Cerebellar nuclear complex (tissue), 1 donor: ENCODE data around the gene AP3S2.
"Not testable (repeated sequence)": the region's sequence is repeated elsewhere in the genome, so short reads cannot be mapped to it uniquely, and the experiment has no call there.

Experiments used
- DNase-seq, 2 experiments: peaks; one replicate each; lab custom pipeline; 2025; lab: John Stamatoyannopoulos, UW

Gene AP3S2

GRCh38 chr15:89864958-89865739 lies 28.6 kb downstream of the AP3S2 start:
- DNase-seq, result no peak

DNA sequence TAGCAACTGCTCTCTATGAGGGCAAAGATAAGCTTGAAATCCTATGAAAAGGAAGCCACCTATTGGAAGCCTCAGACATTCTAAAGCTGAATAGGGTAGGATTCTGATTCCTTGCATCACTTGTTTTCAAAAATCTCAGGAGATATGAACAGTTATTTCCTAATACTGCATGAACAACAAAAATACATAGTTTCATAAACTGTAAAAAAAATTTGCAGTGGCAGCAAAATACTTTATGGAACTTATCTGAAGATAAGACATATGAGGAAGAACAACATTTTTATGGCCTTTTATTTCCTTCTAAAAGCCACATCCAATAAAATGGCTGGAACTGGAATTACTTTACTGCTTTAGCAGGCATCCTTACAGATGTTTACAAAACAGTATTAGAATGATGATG lies 29.9 kb downstream of the AP3S2 start:
- no peak for DNase-seq

DNA sequence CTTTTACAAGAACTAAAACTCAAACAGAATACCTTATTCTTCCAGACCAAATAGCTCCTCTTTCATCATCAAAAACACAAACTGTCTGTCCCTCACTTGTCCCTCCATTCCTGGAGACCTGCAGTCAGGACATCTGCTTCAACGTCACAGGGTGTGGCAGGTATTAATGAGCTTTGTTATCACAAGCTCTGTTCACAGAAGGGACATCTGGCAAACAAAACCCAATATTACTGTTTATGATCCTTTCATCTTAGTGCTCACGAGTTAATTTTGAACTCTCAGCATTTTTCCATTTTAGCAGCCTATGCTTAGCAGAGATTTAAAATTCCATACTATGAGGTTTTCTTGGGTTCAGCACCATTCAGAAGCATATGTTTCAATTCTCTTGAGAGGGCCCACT lies 32.9 kb downstream of the AP3S2 start:
- DNase-seq, result no peak

- DNase-seq, result no peak
Observed at GRCh38 chr15:89860431-89860830, 33.4 kb downstream of the AP3S2 start.

DNA sequence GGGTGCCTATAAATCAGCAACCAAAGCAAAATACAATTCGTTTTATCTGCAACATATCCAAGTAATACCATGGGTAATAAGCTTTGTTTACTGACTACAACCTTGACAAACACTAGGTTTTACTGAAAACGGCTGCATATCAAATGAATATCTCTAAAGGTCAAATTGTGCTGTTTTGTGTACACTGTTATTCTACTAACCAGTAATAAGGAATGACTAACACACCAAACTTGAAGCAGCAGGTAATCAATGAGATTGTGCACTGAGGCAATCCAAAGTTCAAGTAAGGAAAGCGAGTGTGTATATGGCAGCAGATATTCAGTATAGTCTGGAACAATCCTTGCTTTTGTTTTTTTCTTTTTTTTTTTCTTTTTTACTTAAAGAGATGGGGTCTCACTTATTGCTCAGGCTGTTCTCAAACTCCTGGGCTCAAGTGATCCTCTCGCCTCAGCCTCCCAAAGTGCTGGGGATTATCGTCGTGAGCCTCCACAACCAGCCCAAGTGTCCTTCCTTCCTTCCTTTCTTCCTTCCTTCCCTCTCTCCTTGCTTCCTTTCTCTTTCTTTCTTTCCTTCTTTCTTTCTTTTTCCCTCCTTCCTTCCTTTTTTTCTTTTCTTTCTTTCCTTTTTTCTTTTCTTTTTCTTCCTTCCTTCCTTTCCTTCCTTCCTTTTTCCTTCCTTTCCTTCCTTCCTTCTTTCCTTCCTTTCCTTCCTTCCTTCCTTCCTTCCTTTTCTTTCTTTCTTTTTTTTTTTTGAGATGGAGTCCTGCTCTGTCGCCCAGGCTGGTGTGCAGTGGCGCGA lies 34.9 kb downstream of the AP3S2 start:
- no peak for DNase-seq

GRCh38 chr15:89857673-89858072 lies 36.1 kb downstream of the AP3S2 start:
- no peak for DNase-seq

- DNase-seq, result no peak
Observed at GRCh38 chr15:89855948-89856347, 37.8 kb downstream of the AP3S2 start.

GRCh38 chr15:89854863-89855262 lies 38.9 kb downstream of the AP3S2 start:
- DNase-seq, result not testable (repeated sequence)

DNA sequence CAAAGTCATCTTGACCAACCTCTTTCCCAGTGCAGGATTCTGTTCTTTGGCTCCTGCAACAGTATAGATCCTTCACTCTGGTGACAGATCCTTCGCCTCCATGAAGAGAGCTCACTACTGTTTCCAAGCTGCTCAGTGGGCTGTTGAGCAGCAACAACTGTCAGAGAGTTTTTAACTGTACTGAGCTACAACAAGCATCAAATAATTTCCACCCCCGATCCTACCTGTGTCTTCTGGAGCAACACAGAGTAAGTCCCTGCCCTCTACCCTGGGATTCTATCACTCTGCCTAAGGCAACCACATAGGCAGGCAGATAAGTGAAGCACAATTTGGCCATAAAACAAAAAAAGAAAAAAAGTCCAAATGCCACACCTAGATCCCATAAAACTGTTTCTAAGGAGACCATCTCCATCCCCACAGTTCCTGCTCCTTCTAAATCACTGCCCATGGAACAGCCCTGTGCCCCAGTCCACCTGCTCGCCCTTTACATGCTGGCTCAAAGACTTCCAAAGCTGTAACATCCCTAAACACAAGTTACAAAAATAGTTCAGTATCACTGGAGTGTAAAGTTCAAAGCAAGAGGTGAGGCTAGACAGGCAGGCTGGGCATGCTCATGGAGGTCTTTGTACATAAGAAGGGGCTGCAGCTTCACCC lies 41.3 kb downstream of the AP3S2 start:
- DNase-seq, result no peak

DNA sequence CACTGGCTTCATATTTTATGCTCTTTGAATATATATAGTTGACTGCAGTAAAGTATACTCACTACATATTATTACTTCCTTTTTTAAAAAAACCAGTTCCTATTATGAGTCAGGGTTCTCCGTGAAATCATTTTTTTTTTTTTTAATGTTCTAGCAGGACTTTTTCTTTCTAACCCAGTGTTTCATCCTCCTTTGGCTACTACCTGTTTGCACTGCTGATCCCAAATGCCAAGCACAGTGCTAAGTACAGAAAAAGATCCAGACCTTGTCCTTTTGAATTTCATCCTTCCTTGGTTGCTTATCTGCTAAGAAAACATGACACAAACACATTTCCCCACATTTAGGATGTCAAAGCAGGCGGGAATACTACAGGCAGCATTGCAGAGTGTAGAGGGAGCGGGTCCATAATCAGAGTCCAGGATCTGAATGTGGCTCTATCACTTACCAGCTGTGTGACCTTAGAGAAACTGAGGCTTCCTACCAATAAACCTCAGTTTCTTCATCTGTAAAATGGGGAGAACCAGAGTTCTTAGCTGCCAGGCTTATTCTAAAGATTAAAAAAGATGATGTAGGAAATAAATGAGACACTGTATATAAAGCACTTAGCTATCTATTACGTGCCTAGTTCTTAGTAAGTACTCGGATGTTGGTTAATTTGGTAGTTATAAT lies 42.0 kb downstream of the AP3S2 start:
- DNase-seq, result no peak

GRCh38 chr15:89848970-89849292 lies 44.9 kb downstream of the AP3S2 start:
- no peak for DNase-seq

DNA sequence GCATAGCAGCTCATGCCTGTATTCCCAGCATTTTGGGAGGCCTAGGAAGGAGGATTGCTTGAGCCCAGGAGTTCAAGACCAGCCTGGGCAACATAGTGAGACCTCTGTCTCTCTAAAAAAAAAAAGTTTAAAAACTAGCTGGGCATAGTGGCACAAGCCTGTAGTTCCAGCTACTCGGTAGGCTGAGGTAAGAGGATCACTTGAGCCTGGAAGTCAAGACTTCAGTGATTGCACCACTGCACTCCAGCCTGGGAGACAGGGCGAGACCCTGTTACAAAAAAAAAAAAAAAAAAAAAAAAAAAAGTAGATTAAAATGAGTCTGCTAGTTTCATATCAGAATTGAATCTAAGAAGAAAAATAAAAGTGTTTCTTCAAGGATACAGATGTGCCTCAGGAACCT lies 46.7 kb downstream of the AP3S2 start:
- no peak for DNase-seq

DNA sequence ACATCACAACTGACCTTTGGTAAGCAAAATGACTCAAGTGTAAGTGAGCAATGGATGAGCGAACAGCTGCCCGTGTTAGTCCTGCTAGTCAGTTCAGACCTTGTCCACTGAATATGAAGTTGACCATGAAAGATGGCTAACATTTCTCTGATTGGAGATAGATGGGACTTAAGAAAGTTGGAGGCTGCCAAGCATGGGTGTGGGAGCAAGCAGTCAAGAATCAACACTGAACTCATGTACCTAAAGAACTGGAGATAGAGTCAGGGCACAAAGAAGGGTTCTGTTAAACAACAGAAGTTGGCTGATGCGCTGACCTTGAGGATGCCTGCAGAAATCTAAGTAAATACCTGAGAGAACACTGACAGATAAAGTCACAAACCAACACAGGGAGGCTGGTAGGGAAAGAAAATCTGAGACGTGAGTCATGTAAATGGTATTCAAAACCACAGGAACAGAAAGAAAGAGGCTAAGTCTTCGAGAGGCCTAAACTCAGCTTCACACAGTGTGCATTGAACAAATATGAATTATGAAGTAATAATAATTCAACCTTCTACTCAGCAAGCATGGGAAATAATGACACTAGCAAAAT lies 48.4 kb downstream of the AP3S2 start:
- no peak for DNase-seq

GRCh38 chr15:89841962-89842361 lies 51.8 kb downstream of the AP3S2 start:
- no peak for DNase-seq

GRCh38 chr15:89841306-89841705 lies 52.5 kb downstream of the AP3S2 start:
- DNase-seq, result no peak

GRCh38 chr15:89839167-89839810 lies 54.5 kb downstream of the AP3S2 start:
- no peak for DNase-seq

- no peak for DNase-seq
Observed at GRCh38 chr15:89837830-89838178, 56.0 kb downstream of the AP3S2 start.

DNA sequence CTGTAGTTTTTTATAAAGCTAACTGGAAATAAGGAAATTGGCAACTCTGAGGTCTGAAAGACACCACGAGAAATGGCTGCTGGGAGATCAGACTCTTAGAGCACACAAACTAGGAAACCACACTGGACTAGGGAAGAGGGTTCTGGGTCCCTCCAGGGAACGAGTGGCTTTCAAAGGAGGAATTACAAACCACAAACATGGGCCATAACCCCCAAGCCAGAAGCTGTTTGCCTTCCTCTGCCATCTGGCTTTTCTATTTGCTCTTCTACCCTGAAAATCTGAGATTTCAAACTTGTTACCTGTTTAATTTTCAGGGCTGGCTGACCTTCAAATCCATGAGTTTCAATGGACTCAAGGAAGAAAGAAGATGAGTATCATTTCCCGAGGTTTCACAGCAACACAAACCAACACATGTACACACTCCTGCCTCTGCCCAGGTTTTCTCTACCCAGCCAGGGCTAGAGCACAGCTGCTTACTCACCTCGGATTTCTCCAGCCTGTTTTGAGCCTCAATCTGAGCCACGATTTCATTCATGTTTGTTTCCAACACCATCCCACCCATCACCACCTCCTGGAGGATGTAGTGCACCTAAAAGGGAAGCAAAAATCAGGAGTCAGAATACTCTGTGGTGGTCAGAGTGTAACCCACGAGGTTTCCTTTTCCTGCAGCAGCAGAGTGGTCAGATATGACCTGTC lies 56.5 kb downstream of the AP3S2 start:
- DNase-seq, result no peak

DNA sequence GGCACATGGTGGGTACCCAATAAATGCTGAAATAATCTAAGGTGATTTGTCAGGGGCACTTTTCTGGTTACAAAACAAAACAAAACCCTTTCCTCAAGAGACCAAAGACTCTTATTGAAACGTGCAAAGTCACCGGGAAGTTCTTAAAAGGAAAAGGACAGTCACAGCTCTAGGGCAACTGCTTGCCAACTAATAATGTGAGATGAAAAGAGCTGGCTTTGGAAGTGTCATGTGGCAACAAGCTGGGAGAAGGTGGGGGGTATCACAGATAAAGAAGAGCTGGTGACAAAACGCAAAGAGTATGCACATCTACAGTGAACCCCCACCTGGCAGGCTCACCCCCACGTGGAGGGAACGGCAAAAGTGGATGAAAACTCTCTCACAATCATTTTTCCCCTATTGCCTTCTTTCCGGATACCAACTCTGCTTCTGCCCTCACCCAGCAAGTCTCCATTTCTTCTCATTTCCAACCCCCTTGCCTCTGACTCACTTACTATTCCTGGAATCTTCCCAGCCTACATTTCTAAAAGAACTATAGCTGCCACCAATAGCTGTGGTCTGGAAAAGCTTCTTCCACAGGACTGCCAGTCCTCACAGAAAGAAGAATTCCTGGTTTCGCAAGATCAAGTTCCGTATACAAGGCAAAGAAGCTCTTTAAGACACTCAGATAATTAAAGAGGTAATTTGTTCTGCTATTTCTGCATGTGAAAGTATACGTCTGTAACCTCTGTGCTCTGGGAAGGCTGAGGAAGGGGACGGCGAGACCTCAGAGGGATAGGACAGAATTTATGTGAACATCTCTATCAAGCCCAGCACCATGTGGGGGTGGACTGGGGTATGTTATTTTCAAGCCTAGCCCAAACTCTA lies 57.3 kb downstream of the AP3S2 start:
- DNase-seq, result no peak

DNA sequence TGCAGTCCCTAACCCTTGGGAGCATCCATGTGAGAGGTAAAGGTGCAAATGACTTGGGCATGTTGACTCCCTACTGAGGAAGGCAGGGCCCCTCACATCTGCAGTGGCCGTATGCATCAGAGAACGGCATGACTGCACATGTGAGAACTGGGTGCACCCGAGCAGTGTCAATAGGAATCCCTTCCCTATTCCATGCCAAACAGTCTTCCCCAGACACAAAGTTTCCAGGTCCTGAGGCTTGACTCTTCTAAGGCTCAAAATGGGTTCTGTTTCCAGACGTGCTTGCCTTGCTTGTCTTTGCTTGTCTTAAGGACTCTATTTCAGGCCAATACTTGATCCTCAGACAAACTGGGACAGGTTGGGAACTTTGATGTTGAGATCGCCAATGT lies 58.6 kb downstream of the AP3S2 start:
- no peak for DNase-seq
